Liver (tissue), 9 donors: ENCODE data around the gene C16orf74. TPM values are rescaled to one million over a fixed set of nuclear protein-coding genes. Genes with fewer than 3 reads are reported as not detected.

ENCODE experiments used
- DNase-seq: peaks from one replicate; pipeline ENCODE4 v3.0.0-alpha.2; 2017; ENCODE audit warnings: low spot score
- H3K27ac ChIP-seq, 2 donors: one replicate each; pipeline ENCODE4 v1.7.0; 2013; ENCODE audit warnings: inconsistent platforms in 2 of 2, low read length in 2 of 2, control low read depth in 1 of 2, low read depth in 1 of 2, mild to moderate bottlenecking in 1 of 2
- H3K27me3 ChIP-seq, 4 donors: one replicate each; pipeline versions ENCODE4 v1.6.1 to v1.7.0; 2013; ENCODE audit warnings: low read length in 3 of 4, inconsistent platforms in 1 of 4, mild to moderate bottlenecking in 1 of 4, moderate library complexity in 1 of 4; ENCODE audit not compliant: control insufficient read depth in 4 of 4, insufficient read depth in 4 of 4
- H3K36me3 ChIP-seq, 4 donors: one replicate each; pipeline versions ENCODE4 v1.6.1 to v1.7.0; 2013; ENCODE audit warnings: low read length in 3 of 4, mild to moderate bottlenecking in 3 of 4, low read depth in 1 of 4, moderate library complexity in 1 of 4; ENCODE audit not compliant: control insufficient read depth in 4 of 4, insufficient read depth in 3 of 4
- H3K4me1 ChIP-seq, 4 donors: one replicate each; pipeline versions ENCODE4 v1.6.1 to v1.7.0; 2013; ENCODE audit warnings: low read length in 3 of 4, mild to moderate bottlenecking in 3 of 4, moderate library complexity in 1 of 4; ENCODE audit not compliant: control insufficient read depth in 4 of 4, insufficient read depth in 4 of 4
- H3K4me3 ChIP-seq, 3 donors: one replicate each; pipeline versions ENCODE4 v1.6.1 to v1.7.0; 2013; ENCODE audit warnings: low read length in 3 of 3, control low read depth in 1 of 3, low read depth in 1 of 3, mild to moderate bottlenecking in 1 of 3
- H3K9ac ChIP-seq, 2 donors: one replicate each; pipeline ENCODE4 v1.7.0; 2013; ENCODE audit warnings: low read length in 2 of 2, mild to moderate bottlenecking in 2 of 2, moderate library complexity in 2 of 2, control low read depth in 1 of 2, low read depth in 1 of 2
- H3K9me3 ChIP-seq, 4 donors: one replicate each; pipeline versions ENCODE4 v1.6.1 to v1.7.0; 2013; ENCODE audit warnings: low read length in 3 of 4; ENCODE audit not compliant: control insufficient read depth in 4 of 4
- ATF3 ChIP-seq: IDR thresholded peaks from 2 replicates; pipeline ENCODE4 v1.6.1; 2016; ENCODE audit warnings: antibody characterized with exemption
- CTCF ChIP-seq: fragments of 150-350 bp; IDR thresholded peaks from 2 replicates; pipeline ENCODE4 v1.5.1; 2017; ENCODE audit warnings: improper control_type of control experiment, low read depth, low read length; ENCODE audit not compliant: missing input control
- EGR1 ChIP-seq, 2 donors: IDR thresholded peaks; 2 replicates each; pipeline ENCODE4 v1.6.1; 2016 to 2018; ENCODE audit warnings: antibody characterized with exemption in 2 of 2, low read depth in 2 of 2
- FOXA1 ChIP-seq: IDR thresholded peaks from 2 replicates; pipeline ENCODE4 v1.6.1; 2016; ENCODE audit warnings: antibody characterized with exemption
- FOXA2 ChIP-seq: IDR thresholded peaks from 2 replicates; pipeline ENCODE4 v1.6.1; 2016; ENCODE audit warnings: antibody characterized with exemption
- GABPA ChIP-seq, 2 donors: IDR thresholded peaks in 1 of 2; conservative IDR thresholded peaks in 1 of 2; 2 replicates each; pipeline ENCODE4 v1.6.1; 2016; ENCODE audit warnings: antibody characterized with exemption in 2 of 2, mild to moderate bottlenecking in 1 of 2, moderate library complexity in 1 of 2
- MAX ChIP-seq: IDR thresholded peaks from 2 replicates; pipeline ENCODE4 v1.6.1; 2016; ENCODE audit warnings: antibody characterized with exemption
- NR2F2 ChIP-seq: IDR thresholded peaks from 2 replicates; pipeline ENCODE4 v1.6.1; 2016; ENCODE audit warnings: antibody characterized with exemption
- RAD21 ChIP-seq, 2 donors: IDR thresholded peaks; 2 replicates each; pipeline ENCODE4 v1.6.1; 2016; ENCODE audit warnings: antibody characterized with exemption in 2 of 2, mild to moderate bottlenecking in 2 of 2
- RXRA ChIP-seq, 2 donors: IDR thresholded peaks; 2 replicates each; pipeline ENCODE4 v1.6.1; 2017 to 2018; ENCODE audit warnings: antibody characterized with exemption in 2 of 2, mild to moderate bottlenecking in 1 of 2
- SP1 ChIP-seq: IDR thresholded peaks from 2 replicates; pipeline ENCODE4 v1.6.1; 2018; ENCODE audit warnings: antibody characterized with exemption, mild to moderate bottlenecking
- TAF1 ChIP-seq: conservative IDR thresholded peaks from 2 replicates; pipeline ENCODE4 v1.6.1; 2016; ENCODE audit warnings: antibody characterized with exemption, mild to moderate bottlenecking
- YY1 ChIP-seq: IDR thresholded peaks from 2 replicates; pipeline ENCODE4 v1.6.1; 2016; ENCODE audit warnings: antibody characterized with exemption, mild to moderate bottlenecking
- WGBS: extraction: QIAGEN DNeasy Blood & Tissue Kit; methylation state at CpG from one replicate; pipeline ENCODE4 v1.1.7; 2013; 5-methylcytosine and 5-hydroxymethylcytosine counted together
- polyA plus RNA-seq, 2 donors: library from polyadenylated mRNA; stranded (reverse) in 1 of 2; unstranded in 1 of 2; fragments of 200-250 nt in 1 of 2; fragments of >200 nt in 1 of 2; fragmentation: Nextera tagmentation in 1 of 2; extraction: Ambion mirVana in 1 of 2; gene quantifications; one replicate each; pipeline versions ENCODE4 v1.2.1 to v1.2.3, GENCODE V29; 2013 to 2015
- total RNA-seq, 2 donors: library from RNA; depleted of rRNA; stranded (reverse); fragments of >200 nt; gene quantifications; one replicate each; pipeline ENCODE4 v1.2.3, GENCODE V29; 2014
- donor health status: healthy.
- donor health status: healthy.
- donor health status: healthy.
- donor health status: healthy.
- donor health status: healthy.

Gene C16orf74
- total and polyA plus RNA-seq, 4 donors = 0.37 to 0.75 (median 0.43) TPM

GRCh38 chr16:85731179-85731578 lies 19.7 kb downstream of the C16orf74 start:
- no peak for TF ChIP-seq YY1
- no peak for TF ChIP-seq FOXA1
- no peak for TF ChIP-seq RXRA (IDR thresholded peaks at IDR 0.05)
- no peak for TF ChIP-seq FOXA2
- H3K27ac ChIP-seq = no peak overlapping the region
- no peak for DNase-seq
- H3K36me3 ChIP-seq = no peaks in the 10 kb centered on the region
- H3K4me1 ChIP-seq = no peaks in the 10 kb centered on the region
- no peak overlapping the region for H3K9ac ChIP-seq
- H3K9me3 ChIP-seq = no peaks in the 10 kb centered on the region
- no peaks in the 10 kb centered on the region for H3K27me3 ChIP-seq
- no peak overlapping the region for H3K4me3 ChIP-seq
- WGBS = 81% methylated on average over 5 of the region's 5 CpGs

- no peak for DNase-seq
- no peaks in the 10 kb centered on the region for H3K27me3 ChIP-seq
- 84% methylated on average over 5 of the region's 5 CpGs for WGBS
- no peak overlapping the region for H3K4me3 ChIP-seq
- H3K27ac ChIP-seq = no peak overlapping the region
- H3K9ac ChIP-seq = no peak overlapping the region
- no peaks in the 10 kb centered on the region for H3K4me1 ChIP-seq
- no peaks in the 10 kb centered on the region for H3K36me3 ChIP-seq
- TF ChIP-seq TAF1 (no peak), SP1 (no peak), EGR1 (IDR thresholded peaks at IDR 0.05; ENCODE audit: low read depth in 2 of 2) (no peak), MAX (no peak), ATF3 (no peak), FOXA2 (no peak), NR2F2 (no peak), GABPA (IDR thresholded peaks at IDR 0.05 in 1 of 2, conservative IDR thresholded peaks at IDR 0.05 in 1 of 2) (no peak), RAD21 (IDR thresholded peaks at IDR 0.05) (no peak)
- no peaks in the 10 kb centered on the region for H3K9me3 ChIP-seq
These were observed 20.8 kb downstream of the C16orf74 start for GRCh38 chr16:85730186-85730465.

GRCh38 chr16:85729452-85730185 lies 21.3 kb downstream of the C16orf74 start:
- no peaks in the 10 kb centered on the region for H3K4me1 ChIP-seq
- no peaks in the 10 kb centered on the region for H3K9me3 ChIP-seq
- TF ChIP-seq CTCF (no peak), GABPA (IDR thresholded peaks at IDR 0.05 in 1 of 2, conservative IDR thresholded peaks at IDR 0.05 in 1 of 2) (no peak)
- WGBS = 80% methylated on average over 16 of the region's 16 CpGs
- H3K9ac ChIP-seq = no peak overlapping the region
- no peak overlapping the region for H3K4me3 ChIP-seq
- no peaks in the 10 kb centered on the region for H3K27me3 ChIP-seq
- no peaks in the 10 kb centered on the region for H3K36me3 ChIP-seq
- no peak for DNase-seq
- no peak overlapping the region for H3K27ac ChIP-seq
